Pancreas (tissue), 10 donors: ENCODE data around the gene HEATR1. TPM values are rescaled to one million over a fixed set of nuclear protein-coding genes. Genes with fewer than 3 reads are reported as not detected.
"Not testable (repeated sequence)": the region's sequence is repeated elsewhere in the genome, so short reads cannot be mapped to it uniquely, and the experiment has no call there.

Experiments used
- ATAC-seq, 4 donors: fragments of 200-7000 bp; cut with Tn5 transposase; one replicate each; pipeline versions ENCODE4 v1.8.0 to v1.9.1; 2020; ENCODE audit warnings: mild to moderate bottlenecking in 4 of 4, moderate library complexity in 4 of 4
- DNase-seq, 6 donors: peaks; one replicate each; pipeline ENCODE4 v3.0.0-alpha.2; 2020
- FAIRE-seq: peaks from 2 replicates; lab custom pipeline; 2012; peaks lifted over from hg19 to GRCh38; lab: Jason Lieb, UNC
- H3K27ac ChIP-seq, 4 donors: fragments of 200-600 bp; sonication (generic); 1 replicate in 3 of 4; 2 replicates in 1 of 4; pipeline versions ENCODE4 v1.5.0 to v1.8.0; 2020
- H3K27me3 ChIP-seq, 4 donors: fragments of 200-600 bp; one replicate each; pipeline ENCODE4 v1.8.0; 2021
- H3K36me3 ChIP-seq, 3 donors: fragments of 200-600 bp; sonication (generic) in 1 of 3; one replicate each; pipeline versions ENCODE4 v1.5.0 to v1.8.0; 2020 to 2021
- H3K4me1 ChIP-seq, 3 donors: fragments of 200-600 bp; one replicate each; pipeline ENCODE4 v1.8.0; 2021
- H3K4me3 ChIP-seq, 4 donors: fragments of 200-600 bp; sonication (generic) in 2 of 4; one replicate each; pipeline versions ENCODE4 v1.5.0 to v1.8.0; 2020 to 2021
- H3K9me3 ChIP-seq, 4 donors: fragments of 200-600 bp; one replicate each; pipeline ENCODE4 v1.8.0; 2021
- CTCF ChIP-seq, 4 donors: fragments of 200-600 bp; sonication (generic) in 3 of 4; IDR thresholded peaks; one replicate each; pipeline versions ENCODE4 v1.5.0 to v1.8.0; 2021; ENCODE audit warnings: antibody characterized with exemption in 4 of 4
- WGBS, 2 donors: extraction: QIAGEN DNeasy Blood & Tissue Kit; methylation state at CpG; one replicate each; pipeline ENCODE4 v1.1.7; 2013; 5-methylcytosine and 5-hydroxymethylcytosine counted together
- intact Hi-C, 3 donors: fragments of 100-400 bp; cut with DNase I; formaldehyde crosslinking; loops; one replicate each; pipeline versions ENCODE4 v1.11.1 to v1.14.2; 2022
- polyA plus RNA-seq, 2 donors: library from polyadenylated mRNA; stranded (reverse); fragments of 200-250 nt; gene quantifications; one replicate each; pipeline ENCODE4 v1.2.3, GENCODE V29; 2013
- total RNA-seq, 6 donors: library from RNA; stranded (reverse); fragmentation: NEBNext Ultra II Directional in 4 of 6; extraction: Animal tissue kit (Norgen Biotek cat#: 25700) in 4 of 6; gene quantifications; one replicate each; pipeline versions ENCODE4 v1.2.1 to v1.2.4, GENCODE V29; 2021 to 2023
- donor health status: healthy with polysubstance abuse.
- donor health status: DM: no; HTN: no; CAD: no; lungs with moderate emphysema.
- donor health status: DM: no; HTN: no; CAD: no.
- donor health status: control.
- donor health status: control.
- donor health status: Bipolar disorder and iron deficiency.
- donor health status: DM: yes; HTN: yes; CAD: no.
- donor health status: DM: no; HTN: no; CAD: no.
- donor health status: DM: no; HTN: no; CAD: no.
- donor health status: DM: yes; HTN: yes; CAD: no.

The HEATR1 gene
- total and polyA plus RNA-seq, 8 donors = 4.1 to 21.2 (median 15.2) TPM

- intact Hi-C loops = no loop called here
- H3K27ac ChIP-seq = no peak overlapping the region
- peaks cover 5 to 31% (median 22%) of the 10 kb centered on the region in 3 donors for H3K4me1 ChIP-seq
- no peaks in the 10 kb centered on the region for H3K36me3 ChIP-seq
- no peak for DNase-seq
- no peak overlapping the region for H3K4me3 ChIP-seq
- 48 to 62% methylated on average over 8 of the region's 8 CpGs for WGBS, 2 donors
- H3K9me3 ChIP-seq = no peaks in the 10 kb centered on the region
- no peaks in the 10 kb centered on the region for H3K27me3 ChIP-seq
- ATAC-seq = peak in 3 of 4 donors; percentile 17 to 47 (median 27)
- FAIRE-seq = no peak
- TF ChIP-seq CTCF (IDR thresholded peaks at IDR 0.05) = no peak
These were observed 94.5 kb downstream of the HEATR1 start for GRCh38 chr1:236509647-236510401.

GRCh38 chr1:236509203-236509602, 95.1 kb downstream of the HEATR1 start:
- no peaks in the 10 kb centered on the region for H3K27me3 ChIP-seq
- no peaks in the 10 kb centered on the region for H3K36me3 ChIP-seq
- H3K4me3 ChIP-seq = no peak overlapping the region
- no peak for TF ChIP-seq CTCF (IDR thresholded peaks at IDR 0.05)
- H3K4me1 ChIP-seq = peaks cover 0 to 27% (median 17%) of the 10 kb centered on the region in 3 donors
- no peak overlapping the region for H3K27ac ChIP-seq
- ATAC-seq = no peak
- no peaks in the 10 kb centered on the region for H3K9me3 ChIP-seq
- FAIRE-seq = no peak
- WGBS, 2 donors = 83 to 85% methylated on average over 1 of the region's 1 CpG
- intact Hi-C loops = no loop called here
- DNase-seq = no peak

- H3K27ac ChIP-seq = no peak overlapping the region
- peaks cover 0 to 27% (median 17%) of the 10 kb centered on the region in 3 donors for H3K4me1 ChIP-seq
- FAIRE-seq = no peak
- WGBS, 2 donors = 89% methylated on average over 6 of the region's 6 CpGs
- ATAC-seq = no peak
- TF ChIP-seq CTCF (IDR thresholded peaks at IDR 0.05) = no peak
- intact Hi-C loops = no loop called here
- no peak for DNase-seq
- no peaks in the 10 kb centered on the region for H3K9me3 ChIP-seq
- no peaks in the 10 kb centered on the region for H3K36me3 ChIP-seq
- no peak overlapping the region for H3K4me3 ChIP-seq
- no peaks in the 10 kb centered on the region for H3K27me3 ChIP-seq
These were observed 95.7 kb downstream of the HEATR1 start for GRCh38 chr1:236508593-236509027.

- Histone ChIP-seq H3K36me3 (no peaks in the 10 kb centered on the region), H3K4me3 (no peak overlapping the region), H3K4me1 (peaks cover 0 to 19% (median 13%) of the 10 kb centered on the region in 3 donors), H3K27me3 (no peaks in the 10 kb centered on the region), H3K9me3 (no peaks in the 10 kb centered on the region), H3K27ac (peak overlapping the region in 2 of 4 donors; percentile 10 to 51)
- TF ChIP-seq CTCF (IDR thresholded peaks at IDR 0.05) = no peak
- DNase-seq (peak in 3 of 6 donors; percentile 31 to 37 (median 37)), FAIRE-seq (no peak), ATAC-seq (peak; percentile 63 to 82 (median 72))
- 37 to 42% methylated on average over 5 of the region's 5 CpGs for WGBS, 2 donors
- intact Hi-C loops = no loop called here
These were observed 97.2 kb downstream of the HEATR1 start for GRCh38 chr1:236507022-236507700.

- H3K27me3 ChIP-seq, H3K27ac ChIP-seq, H3K4me3 ChIP-seq, ATAC-seq, H3K36me3 ChIP-seq, FAIRE-seq, H3K9me3 ChIP-seq, intact Hi-C loops, DNase-seq: not testable (repeated sequence)
- WGBS, 2 donors = 86 to 95% methylated on average over 3 of the region's 3 CpGs
- peaks cover 0 to 13% (median 6%) of the 10 kb centered on the region in 3 donors for H3K4me1 ChIP-seq
These were observed 100.0 kb downstream of the HEATR1 start for GRCh38 chr1:236504338-236504737.
